ENCODE results near the gene WWC1.

The WWC1 gene

GRCh38 chr5:168319774-168320173, 28.3 kb downstream of the WWC1 start:
- no peak for TF ChIP-seq CTCF (IDR thresholded peaks at IDR 0.05; ENCODE audit: low read depth, low read length)
- DNase-seq (ENCODE audit: low read depth, low spot score), result no peak
- in situ Hi-C loops (cut with HindIII; ENCODE audit: low sequenced_read_pairs), result no loop called here
- H3K4me3 ChIP-seq (ENCODE audit: low read depth, low read length), result no peak overlapping the region

GRCh38 chr5:168320805-168321204, 29.4 kb downstream of the WWC1 start:
- TF ChIP-seq CTCF (IDR thresholded peaks at IDR 0.05; ENCODE audit: low read depth, low read length), result no peak
- in situ Hi-C loops (cut with HindIII; ENCODE audit: low sequenced_read_pairs), result no loop called here
- H3K4me3 ChIP-seq (ENCODE audit: low read depth, low read length), result no peak overlapping the region
- DNase-seq (ENCODE audit: low read depth, low spot score), result no peak

- TF ChIP-seq CTCF (IDR thresholded peaks at IDR 0.05; ENCODE audit: low read depth, low read length), result no peak
- no peak for DNase-seq (ENCODE audit: low read depth, low spot score)
- in situ Hi-C loops (cut with HindIII; ENCODE audit: low sequenced_read_pairs), result no loop called here
- H3K4me3 ChIP-seq (ENCODE audit: low read depth, low read length), result no peak overlapping the region
Measured at GRCh38 chr5:168324859-168325630, 33.6 kb downstream of the WWC1 start.

GRCh38 chr5:168327019-168327421, 35.6 kb downstream of the WWC1 start:
- no peak for TF ChIP-seq CTCF (IDR thresholded peaks at IDR 0.05; ENCODE audit: low read depth, low read length)
- in situ Hi-C loops (cut with HindIII; ENCODE audit: low sequenced_read_pairs), result no loop called here
- H3K4me3 ChIP-seq (ENCODE audit: low read depth, low read length), result no peak overlapping the region
- DNase-seq (ENCODE audit: low read depth, low spot score), result peak; percentile 31

GRCh38 chr5:168327451-168327850, 36.0 kb downstream of the WWC1 start:
- DNase-seq (ENCODE audit: low read depth, low spot score), result no peak
- in situ Hi-C loops (cut with HindIII; ENCODE audit: low sequenced_read_pairs), result no loop called here
- no peak overlapping the region for H3K4me3 ChIP-seq (ENCODE audit: low read depth, low read length)
- no peak for TF ChIP-seq CTCF (IDR thresholded peaks at IDR 0.05; ENCODE audit: low read depth, low read length)

- DNase-seq (ENCODE audit: low read depth, low spot score), result peak; percentile 38
- H3K4me3 ChIP-seq (ENCODE audit: low read depth, low read length), result no peak overlapping the region
- in situ Hi-C loops (cut with HindIII; ENCODE audit: low sequenced_read_pairs), result no loop called here
- TF ChIP-seq CTCF (IDR thresholded peaks at IDR 0.05; ENCODE audit: low read depth, low read length), result no peak
Measured at GRCh38 chr5:168327994-168328393, 36.5 kb downstream of the WWC1 start.

Measured in astrocyte of the spinal cord (primary cell).